PC-3 (cell line): ENCODE data around the gene FRAT1. TPM values are rescaled to one million over a fixed set of nuclear protein-coding genes. Genes with fewer than 3 reads are reported as not detected.

Source experiments
- ATAC-seq: fragments of 200-7000 bp; cut with Tn5 transposase; 2 replicates; pipeline ENCODE4 v1.9.1; 2020; ENCODE audit warnings: mild to moderate bottlenecking, moderate library complexity
- BruUV-seq: library from RNA; stranded (reverse); fragments of 400-500 nt; replicated peaks from 2 replicates; lab custom pipeline; 2021; lab: Mats Ljungman, UMichigan
- CTCF ChIA-PET: fragments of 300-600 bp; sonication (Branson Sonifier 250); formaldehyde crosslinking; loops from one replicate; lab custom pipeline; 2022; ENCODE audit warnings: antibody characterized with exemption; lab: Charles Lee
- POLR2A ChIA-PET: fragments of 300-600 bp; sonication (Branson Sonifier 250); formaldehyde crosslinking; loops from one replicate; lab custom pipeline; 2022; ENCODE audit warnings: antibody characterized with exemption; ENCODE audit not compliant: unreplicated experiment; lab: Charles Lee
- DNase-seq: peaks from one replicate; pipeline ENCODE4 v3.0.0-alpha.2; 2015
- H2AFZ ChIP-seq: fragments of 300-600 bp; sonication (generic); 2 replicates; pipeline ENCODE4 v1.6.0; 2016; ENCODE audit warnings: antibody characterized with exemption, low read length
- H3F3A ChIP-seq: fragments of 300-600 bp; sonication (generic); one replicate; pipeline ENCODE4 v1.6.0; 2017; ENCODE audit warnings: antibody characterized with exemption, low read length, control low read depth, mild to moderate bottlenecking; ENCODE audit not compliant: unreplicated experiment
- H3K27ac ChIP-seq: fragments of 300-600 bp; sonication (generic); 2 replicates; pipeline ENCODE4 v1.5.1; 2016; ENCODE audit warnings: mild to moderate bottlenecking, low read length
- H3K27me3 ChIP-seq: fragments of 300-600 bp; sonication (generic); 2 replicates; pipeline ENCODE4 v1.6.1; 2016; ENCODE audit warnings: low read length, mixed read lengths
- H3K36me3 ChIP-seq: fragments of 300-600 bp; sonication (generic); 2 replicates; pipeline ENCODE4 v1.6.1; 2016; ENCODE audit warnings: low read depth, mixed run types, low read length, mixed read lengths
- H3K4me1 ChIP-seq: fragments of 300-600 bp; sonication (generic); 2 replicates; pipeline ENCODE4 v1.5.1; 2016; ENCODE audit warnings: low read length; ENCODE audit not compliant: insufficient read depth
- H3K4me2 ChIP-seq: fragments of 300-600 bp; sonication (generic); 2 replicates; pipeline ENCODE4 v1.6.0; 2016; ENCODE audit warnings: low read length
- H3K4me3 ChIP-seq: fragments of 300-600 bp; sonication (generic); 2 replicates; pipeline ENCODE4 v1.5.1; 2016; ENCODE audit warnings: mild to moderate bottlenecking, low read length, mixed read lengths
- H3K79me2 ChIP-seq: fragments of 300-600 bp; sonication (generic); 2 replicates; pipeline ENCODE4 v1.6.1; 2017; ENCODE audit warnings: low read length, mixed read lengths
- H3K9ac ChIP-seq: fragments of 300-600 bp; sonication (generic); 2 replicates; pipeline ENCODE4 v1.6.0; 2016; ENCODE audit warnings: mild to moderate bottlenecking, low read length
- H3K9me2 ChIP-seq: fragments of 300-600 bp; sonication (generic); replicated peaks from 2 replicates; pipeline ENCODE4 v1.6.1; 2016; ENCODE audit warnings: mixed run types, low read length, mixed read lengths
- H3K9me3 ChIP-seq: fragments of 300-600 bp; sonication (generic); 2 replicates; pipeline ENCODE4 v1.6.1; 2016; ENCODE audit warnings: low read length, mixed read lengths
- H4K20me1 ChIP-seq: fragments of 300-600 bp; sonication (generic); 2 replicates; pipeline ENCODE4 v1.6.1; 2016; ENCODE audit warnings: low read length, mixed read lengths
- CTCF ChIP-seq: fragments of 300-600 bp; sonication (generic); conservative IDR thresholded peaks from 2 replicates; pipeline ENCODE4 v1.5.1; 2017; ENCODE audit warnings: antibody characterized with exemption, low read depth, mild to moderate bottlenecking, low read length
- EZH2 ChIP-seq: fragments of 300-600 bp; sonication (generic); IDR thresholded peaks from one replicate; pipeline ENCODE4 v1.6.1; 2017; ENCODE audit warnings: antibody characterized with exemption, mild to moderate bottlenecking, low read length; ENCODE audit not compliant: unreplicated experiment
- EZH2phosphoT487 ChIP-seq: fragments of 300-600 bp; sonication (generic); IDR thresholded peaks from 2 replicates; pipeline ENCODE4 v1.6.1; 2018; ENCODE audit warnings: mild to moderate bottlenecking, antibody characterized with exemption, low read length, borderline replicate concordance
- intact Hi-C: fragments of 100-400 bp; cut with micrococcal nuclease; formaldehyde crosslinking; loops from 2 replicates; pipeline ENCODE4 v1.9.0; 2023
- total RNA-seq: library from RNA; depleted of rRNA; stranded (reverse); fragments of >200 nt; gene quantifications from 2 replicates; pipeline ENCODE4 v1.2.3, GENCODE V29; 2014

FRAT1 gene
- total RNA-seq, 1 experiment from 2014 or later = 4.1 TPM

- DNase-seq = peak; percentile 60
Observed at GRCh38 chr10:97336942-97337831, 18.1 kb downstream of the FRAT1 start.

GRCh38 chr10:97338041-97338440 lies 19.0 kb downstream of the FRAT1 start:
- no peaks in the 10 kb centered on the region for H3K27me3 ChIP-seq
- H4K20me1 ChIP-seq = no peaks in the 10 kb centered on the region
- peaks cover 9% of the 10 kb centered on the region for H3K79me2 ChIP-seq
- TF ChIP-seq EZH2 = no peak
- TF ChIP-seq EZH2phosphoT487 = no peak
- TF ChIP-seq CTCF = no peak
- DNase-seq = no peak
- peaks cover 20% of the 10 kb centered on the region for H3K4me1 ChIP-seq
- CTCF ChIA-PET = no interaction called here
- intact Hi-C loops = no loop called here
- H3K36me3 ChIP-seq = no peaks in the 10 kb centered on the region
- no peak for ATAC-seq
- no peak overlapping the region for H3K9ac ChIP-seq
- POLR2A ChIA-PET = interaction anchor here (0.6 kb wide), 1 partner anchor 90 kb away, joined by 3 read pairs; no protein-coding TSS in a partner anchor
- BruUV-seq = no TSS peak
- H3F3A ChIP-seq = no peaks in the 10 kb centered on the region
- H3K4me3 ChIP-seq = no peak overlapping the region
- no peaks in the 10 kb centered on the region for H3K9me2 ChIP-seq
- no peak overlapping the region for H3K27ac ChIP-seq
- H2AFZ ChIP-seq = no peak overlapping the region
- H3K9me3 ChIP-seq = no peaks in the 10 kb centered on the region
- H3K4me2 ChIP-seq = peak overlapping the region; percentile 81; the same call in 1 of the 2 replicates

More at GRCh38 chr10:97336942-97337831, 18.1 kb downstream of the FRAT1 start:
- BruUV-seq = no TSS peak
- ChIA-PET POLR2A (interaction anchor here (0.6 kb wide), 1 partner anchor 90 kb away, joined by 3 read pairs; no protein-coding TSS in a partner anchor), CTCF (interaction anchor here (0.6 kb wide), 1 partner anchor 59 kb away, joined by 3 read pairs; no protein-coding TSS in a partner anchor)
- H3K79me2 ChIP-seq = peaks cover 18% of the 10 kb centered on the region
- H3K4me1 ChIP-seq = peaks cover 20% of the 10 kb centered on the region
- intact Hi-C loops = no loop called here
- no peaks in the 10 kb centered on the region for H3K36me3 ChIP-seq
- no peaks in the 10 kb centered on the region for H3F3A ChIP-seq
- 0 out of 2 replicates have a peak, but pooled peaks cover 3% of the 10 kb centered on the region for H4K20me1 ChIP-seq
- TF ChIP-seq EZH2 = no peak
- TF ChIP-seq CTCF = no peak
- TF ChIP-seq EZH2phosphoT487 = no peak
- H2AFZ ChIP-seq = peak overlapping the region; percentile 38; the same call in 1 of the 2 replicates
- H3K9me2 ChIP-seq = no peaks in the 10 kb centered on the region
- H3K9me3 ChIP-seq = no peaks in the 10 kb centered on the region
- peak overlapping the region; percentile 81 for H3K4me2 ChIP-seq
- H3K27me3 ChIP-seq = no peaks in the 10 kb centered on the region
- H3K9ac ChIP-seq = peak overlapping the region; percentile 45; the same call in 1 of the 2 replicates
- ATAC-seq = peak; percentile 26
- peak overlapping the region; percentile 45; the same call in 1 of the 2 replicates for H3K4me3 ChIP-seq
- peak overlapping the region; percentile 59 for H3K27ac ChIP-seq
